GM18505 (cell line): ENCODE results near the gene ATXN7L3B.
A peak's percentile ranks its signal among the peaks of the same experiment; 100 is the strongest.

Experiments used
- ATAC-seq: cut with Tn5 transposase; IDR thresholded peaks from one replicate; pipeline ENCODE4 v1.9.1; 2021; ENCODE audit not compliant: unreplicated experiment
- POLR2A ChIP-seq: IDR thresholded peaks from 4 replicates; pipeline ENCODE4 v1.6.1; 2011; ENCODE audit warnings: borderline replicate concordance; ENCODE audit not compliant: insufficient read depth, insufficient read length; ENCODE audit errors: extremely low read depth

The ATXN7L3B gene

GRCh38 chr12:74535536-74535935 is 2.1 kb upstream of the ATXN7L3B start:
- no peak for TF ChIP-seq POLR2A
- no peak for ATAC-seq

GRCh38 chr12:74537126-74537706 is 419 bp upstream of the ATXN7L3B start:
- peak; percentile 61 for ATAC-seq
- no peak for TF ChIP-seq POLR2A

GRCh38 chr12:74538491-74539258 is 1.0 kb downstream of the ATXN7L3B start:
- ATAC-seq, result peak; percentile 25
- no peak for TF ChIP-seq POLR2A

DNA sequence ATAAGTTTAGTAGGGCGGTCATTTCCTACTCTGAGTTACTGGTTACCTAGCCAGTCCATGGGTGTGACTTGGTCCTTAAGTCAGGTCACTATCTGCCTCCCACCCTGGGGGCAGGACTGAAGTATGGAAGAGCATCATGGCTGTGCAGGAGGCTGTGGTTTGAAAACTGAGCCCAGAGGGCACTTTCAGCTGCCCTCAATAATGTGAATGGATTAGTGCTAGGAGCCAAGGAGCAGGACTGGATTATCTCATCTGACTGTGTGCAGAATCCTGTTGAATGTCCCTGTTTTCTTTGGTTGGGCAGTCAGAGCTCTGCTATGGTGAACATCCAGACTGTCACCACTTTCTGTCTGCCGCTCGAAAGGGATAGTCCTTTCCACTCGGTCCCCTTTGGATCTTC is 1.6 kb downstream of the ATXN7L3B start:
- ATAC-seq, result no peak
- no peak for TF ChIP-seq POLR2A

DNA sequence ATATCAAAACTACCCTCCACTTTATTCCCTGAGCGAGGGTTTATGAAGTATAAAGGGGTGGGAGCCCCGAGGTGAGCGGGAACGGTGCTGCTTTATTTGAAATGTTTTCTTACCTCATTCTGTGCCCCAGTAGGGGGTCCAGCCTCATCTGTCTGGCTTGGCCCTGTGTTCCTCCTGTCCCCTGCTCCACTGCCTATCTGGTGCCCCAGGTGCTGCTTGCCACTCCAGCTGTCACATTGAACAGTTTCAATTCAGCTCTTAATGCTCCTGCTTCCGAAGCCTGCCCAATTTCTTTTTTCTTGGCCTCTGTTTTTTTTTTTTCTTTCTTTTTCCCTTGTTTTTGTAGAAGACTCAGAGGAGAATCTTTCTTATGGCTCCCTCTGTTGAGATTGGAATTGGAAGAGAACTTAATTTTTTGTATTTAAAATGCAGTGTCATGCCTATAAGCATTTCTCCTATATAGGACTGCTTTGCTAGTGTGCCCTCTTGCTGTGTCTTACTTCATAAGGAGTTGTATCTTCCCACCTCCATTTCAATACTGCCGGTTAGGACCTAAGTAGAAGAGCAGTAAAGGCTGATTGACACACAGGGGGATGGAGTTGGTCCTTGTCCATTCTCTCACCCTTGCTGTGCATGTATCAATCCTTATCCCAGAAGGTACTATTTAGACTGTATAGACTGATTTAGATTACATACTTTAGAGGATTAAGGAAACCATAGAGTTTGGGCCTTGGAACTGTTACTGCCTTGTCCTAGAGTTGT is 2.3 kb downstream of the ATXN7L3B start:
- TF ChIP-seq POLR2A, result no peak
- ATAC-seq, result no peak

- no peak for TF ChIP-seq POLR2A
- ATAC-seq, result no peak
Observed at GRCh38 chr12:74541074-74541473, 3.4 kb downstream of the ATXN7L3B start.

- ATAC-seq, result no peak
- no peak for TF ChIP-seq POLR2A
Observed at GRCh38 chr12:74547249-74547648, 9.6 kb downstream of the ATXN7L3B start.

DNA sequence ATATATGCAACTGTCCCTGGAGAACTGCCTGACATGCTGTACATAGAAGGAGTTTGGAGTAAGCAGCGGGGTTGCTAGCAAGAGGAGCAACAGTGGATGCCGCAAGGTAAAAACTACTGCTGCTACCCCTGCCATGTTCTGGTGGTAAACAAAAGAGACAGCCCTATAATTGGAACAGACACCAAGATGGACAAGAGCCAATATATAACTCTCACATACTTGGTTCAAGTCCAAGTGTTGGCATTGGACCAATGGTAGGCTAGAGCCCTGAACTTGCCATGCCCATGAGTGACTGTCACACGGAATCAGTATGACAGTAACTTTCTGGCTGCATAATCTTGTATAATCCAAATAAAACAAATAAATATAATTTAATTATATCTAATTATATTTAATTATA is 13.7 kb downstream of the ATXN7L3B start:
- no peak for ATAC-seq

DNA sequence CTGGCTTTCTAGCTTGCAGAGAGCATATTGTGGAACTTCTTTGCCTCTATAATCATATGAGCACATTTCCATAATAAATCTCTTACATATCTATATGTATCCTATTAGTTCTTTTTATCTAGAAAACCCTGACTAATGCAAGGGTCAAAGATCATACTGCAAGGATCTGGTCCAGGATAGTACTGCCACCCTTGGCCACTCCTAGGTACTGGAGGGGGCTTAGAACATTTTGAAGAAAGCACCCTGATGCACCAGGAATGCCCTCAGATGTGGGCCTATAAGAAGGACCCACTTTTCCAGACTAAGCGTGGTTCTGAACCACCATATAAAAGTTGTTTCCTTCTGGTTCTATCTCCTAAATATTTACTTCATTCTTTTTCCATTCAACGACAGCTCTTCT is 14.6 kb downstream of the ATXN7L3B start:
- no peak for ATAC-seq
- TF ChIP-seq POLR2A, result no peak

More for the DNA sequence above, 13.7 kb downstream of the ATXN7L3B start:
- no peak for TF ChIP-seq POLR2A

DNA sequence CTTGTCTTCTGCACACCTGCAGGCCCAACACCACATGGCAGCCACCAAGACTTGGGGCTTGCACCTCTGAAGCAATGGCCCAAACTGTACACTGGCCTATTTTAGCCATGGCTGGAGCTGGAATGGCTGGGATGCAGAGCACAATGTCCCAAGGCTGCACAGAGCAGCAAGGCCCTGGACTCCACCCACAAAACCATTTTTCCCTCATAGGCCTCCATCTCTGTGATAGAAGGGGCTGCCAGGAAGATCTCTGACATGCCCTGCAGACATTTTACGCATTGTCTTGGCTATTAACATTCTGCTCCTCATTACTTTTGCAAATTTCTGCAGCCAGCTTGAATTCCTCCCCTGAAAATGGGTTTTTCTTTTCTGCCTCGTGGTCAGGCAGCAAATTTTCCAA is 22.1 kb downstream of the ATXN7L3B start:
- TF ChIP-seq POLR2A, result no peak
- ATAC-seq, result no peak

DNA sequence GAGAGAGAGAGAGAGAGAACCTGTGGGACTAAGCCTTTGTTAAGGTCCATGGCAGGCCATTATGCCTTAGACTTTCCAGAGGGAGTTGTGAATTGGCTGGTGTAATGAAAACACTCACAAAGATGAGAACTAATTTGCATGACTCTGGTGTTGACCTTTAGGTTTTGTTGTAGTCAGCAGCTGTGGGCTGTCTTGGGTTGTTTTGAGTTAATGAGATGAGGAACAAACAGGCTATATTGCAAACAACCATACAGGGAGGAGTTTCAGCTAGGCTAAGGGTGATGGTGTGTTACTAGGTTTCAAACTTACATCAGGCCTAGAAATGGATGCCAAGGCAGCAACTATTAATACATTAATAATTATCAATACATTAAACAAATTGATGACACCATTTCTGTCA is 26.3 kb downstream of the ATXN7L3B start:
- TF ChIP-seq POLR2A, result no peak
- ATAC-seq, result no peak

DNA sequence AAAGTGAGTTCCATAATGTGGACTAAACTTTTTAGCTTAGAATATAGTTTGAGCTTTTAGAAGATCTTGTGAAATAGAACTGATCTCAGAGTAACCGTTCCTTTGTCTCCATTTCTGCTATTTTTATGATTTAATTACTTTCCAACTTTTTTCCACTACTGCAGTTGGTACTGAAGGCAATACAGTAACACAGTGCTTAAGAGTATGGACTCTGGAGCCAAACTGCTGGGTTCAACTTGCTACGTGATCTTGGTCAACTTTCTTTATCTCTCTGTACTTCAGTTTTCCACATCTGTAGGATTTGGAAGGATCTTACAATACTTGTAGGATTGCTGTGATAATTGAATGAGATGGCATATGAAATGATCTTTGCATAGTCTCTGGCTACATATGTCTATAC is 40.9 kb downstream of the ATXN7L3B start:
- TF ChIP-seq POLR2A, result no peak
- ATAC-seq, result no peak

DNA sequence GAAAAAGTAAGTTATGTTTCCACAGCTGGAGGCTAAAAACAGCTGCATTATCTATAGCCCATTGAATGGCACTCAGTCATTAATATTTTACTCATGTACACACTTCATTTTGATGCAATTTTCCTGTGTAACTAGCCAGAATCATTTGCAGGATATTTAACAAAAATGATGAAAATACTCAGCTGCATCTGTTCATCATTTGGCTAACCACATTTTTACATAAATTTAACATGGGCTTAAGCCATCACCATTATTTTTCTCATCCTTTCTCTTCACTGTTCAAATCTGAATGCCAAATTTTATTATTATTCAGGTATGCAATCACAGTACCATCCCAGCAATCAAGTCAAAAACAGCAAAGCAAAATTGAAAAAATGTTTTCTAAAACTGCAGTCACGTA is 41.8 kb downstream of the ATXN7L3B start:
- TF ChIP-seq POLR2A, result no peak
- no peak for ATAC-seq

- no peak for ATAC-seq
- no peak for TF ChIP-seq POLR2A
Observed at GRCh38 chr12:74579981-74580380, 42.3 kb downstream of the ATXN7L3B start.

- no peak for ATAC-seq
- no peak for TF ChIP-seq POLR2A
Observed at GRCh38 chr12:74581439-74581838, 43.8 kb downstream of the ATXN7L3B start.
